Common myeloid progenitor, CD34-positive (primary cell): ENCODE measurements around the gene METTL1. TPM values are rescaled to one million over a fixed set of nuclear protein-coding genes. Genes with fewer than 3 reads are reported as not detected.
A peak's percentile ranks its signal among the peaks of the same experiment; 100 is the strongest.
"Not testable (repeated sequence)": the region's sequence is repeated elsewhere in the genome, so short reads cannot be mapped to it uniquely, and the experiment has no call there.

Experiments used
- CTCF ChIA-PET: fragments of 350-600 bp; sonication (Branson Sonifier 250); formaldehyde crosslinking; loops from one replicate; lab custom pipeline; 2021; ENCODE audit warnings: antibody characterized with exemption; lab: Charles Lee
- POLR2A ChIA-PET: fragments of 350-600 bp; sonication (Branson Sonifier 250); formaldehyde crosslinking; loops from one replicate; lab custom pipeline; 2021; ENCODE audit warnings: antibody characterized with exemption; lab: Charles Lee
- DNase-seq, 3 donors: peaks; one replicate each; pipeline versions ENCODE4 v3.0.0 to v3.0.0-alpha.2; 2013
- H3K27ac ChIP-seq, 2 experiments: 1 replicate in 1 of 2; 2 replicates in 1 of 2; pipeline ENCODE4 v1.7.0; 2013; ENCODE audit warnings: inconsistent platforms in 2 of 2, low read length in 2 of 2, mild to moderate bottlenecking in 2 of 2, low read depth in 1 of 2, moderate library complexity in 1 of 2; ENCODE audit not compliant: severe bottlenecking in 2 of 2, insufficient read depth in 1 of 2, poor library complexity in 1 of 2
- H3K27me3 ChIP-seq, 5 experiments: replicated peaks in 2 of 5; 1 replicate in 3 of 5; 2 replicates in 2 of 5; pipeline versions ENCODE4 v1.6.1 to v1.7.0; 2013; ENCODE audit warnings: low read length in 4 of 5, mild to moderate bottlenecking in 2 of 5, moderate library complexity in 2 of 5, inconsistent platforms in 1 of 5; ENCODE audit not compliant: insufficient read depth in 5 of 5, control insufficient read depth in 4 of 5
- H3K36me3 ChIP-seq, 4 experiments: 1 replicate in 2 of 4; 2 replicates in 2 of 4; pipeline versions ENCODE4 v1.6.1 to v1.7.0; 2013; ENCODE audit warnings: low read length in 3 of 4, control low read depth in 1 of 4, mild to moderate bottlenecking in 1 of 4; ENCODE audit not compliant: control insufficient read depth in 4 of 4, insufficient read depth in 4 of 4
- H3K4me1 ChIP-seq, 4 experiments: 1 replicate in 3 of 4; 2 replicates in 1 of 4; pipeline versions ENCODE4 v1.6.1 to v1.7.1; 2013; ENCODE audit warnings: low read length in 3 of 4, mild to moderate bottlenecking in 3 of 4, control low read depth in 1 of 4, inconsistent platforms in 1 of 4, moderate library complexity in 1 of 4; ENCODE audit not compliant: control insufficient read depth in 4 of 4, insufficient read depth in 4 of 4; ENCODE audit errors: control extremely low read depth in 1 of 4
- H3K4me3 ChIP-seq, 7 experiments: 1 replicate in 4 of 7; 2 replicates in 3 of 7; pipeline versions ENCODE4 v1.5.1 to v1.7.0; 2013; ENCODE audit warnings: mild to moderate bottlenecking in 7 of 7, low read length in 6 of 7, moderate library complexity in 6 of 7, inconsistent platforms in 2 of 7, low read depth in 2 of 7, control low read depth in 1 of 7; ENCODE audit not compliant: insufficient read depth in 4 of 7, control insufficient read depth in 1 of 7; ENCODE audit errors: extremely low read depth in 1 of 7
- H3K9me3 ChIP-seq, 5 experiments: 1 replicate in 4 of 5; 2 replicates in 1 of 5; pipeline versions ENCODE4 v1.6.1 to v1.7.1; 2013; ENCODE audit warnings: low read length in 4 of 5, mild to moderate bottlenecking in 2 of 5, inconsistent platforms in 1 of 5, low read depth in 1 of 5, moderate library complexity in 1 of 5; ENCODE audit not compliant: control insufficient read depth in 4 of 5, insufficient read depth in 2 of 5; ENCODE audit errors: control extremely low read depth in 1 of 5
- WGBS: methylation state at CpG from one replicate; pipeline ENCODE4 v1.1.5; 2013; ENCODE audit not compliant: insufficient coverage; 5-methylcytosine and 5-hydroxymethylcytosine counted together
- polyA plus RNA-seq: library from polyadenylated mRNA; unstranded; fragments of 120-200 nt; gene quantifications from one replicate; pipeline ENCODE4 v1.2.1, GENCODE V29; 2013

The METTL1 gene
- polyA plus RNA-seq, result 22.8 TPM

GRCh38 chr12:57771873-57772428 is at the start of gene METTL1:
METTL1 (minus strand) TSS chr12:57772105; CDS start chr12:57772083, 22 bp downstream.
- peak; percentile 97 to 99 (median 98) for DNase-seq
- CTCF ChIA-PET, result interaction anchor here (0.6 to 10.4 kb wide), 4 partner anchors 9 to 61 kb away, joined by 3 to 74 read pairs (median 6); partner anchors contain the start of gene TSFM
- POLR2A ChIA-PET, result interaction anchor here (0.8 to 1.5 kb wide), 4 partner anchors 11 to 20 kb away, joined by 3 to 8 read pairs (median 4); partner anchors contain the start of genes CDK4, MARCHF9 and TSFM
- peaks cover 2 to 23% (median 19%) of the 10 kb centered on the region in 4 experiments for H3K4me1 ChIP-seq
- H3K27ac ChIP-seq, result peak within 1 kb of the TSS; percentile 64 to 88
- peak within 1 kb of the TSS; percentile 86 to 96 (median 93) for H3K4me3 ChIP-seq
- H3K9me3 ChIP-seq, result no peaks in the 10 kb centered on the region
- peaks cover 5 to 25% (median 13%) of the 10 kb centered on the region in 4 experiments for H3K36me3 ChIP-seq
- H3K27me3 ChIP-seq, result peaks cover 0 to 9% (median 2%) of the 10 kb centered on the region in 5 experiments
- WGBS, result 0% methylated on average over 18 of the region's 28 CpGs

DNA sequence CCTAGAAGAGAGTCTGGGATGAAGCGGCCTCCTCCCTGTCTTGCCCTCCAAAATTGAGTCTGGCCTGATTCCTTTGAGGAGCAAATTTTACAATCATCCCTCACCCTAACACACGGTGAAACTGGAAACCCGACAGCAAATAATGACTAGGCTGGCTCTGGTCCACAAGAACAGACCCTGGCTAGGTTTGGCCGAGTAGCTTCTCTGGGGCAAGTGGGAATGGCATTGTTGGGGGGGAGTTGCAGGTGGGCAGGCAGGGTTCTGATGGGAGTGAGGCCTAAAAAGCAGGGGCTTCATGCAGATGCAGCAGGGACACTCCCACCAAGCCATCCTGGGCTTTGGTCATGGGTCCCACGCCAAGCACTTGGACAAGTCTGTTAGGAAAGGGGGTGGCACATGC is 49.1 kb upstream of the METTL1 start:
- not testable (repeated sequence) for H3K9me3 ChIP-seq, DNase-seq, H3K27me3 ChIP-seq, H3K27ac ChIP-seq, H3K4me3 ChIP-seq
- H3K4me1 ChIP-seq, result peaks cover 0 to 10% (median 3%) of the 10 kb centered on the region in 4 experiments
- CTCF ChIA-PET, result interaction anchor here (1.1 to 1.8 kb wide), 3 partner anchors 9 to 85 kb away, joined by 3 to 4 read pairs (median 3); no protein-coding TSS in a partner anchor
- POLR2A ChIA-PET, result interaction anchor here (1.1 kb wide), 1 partner anchor 11 kb away, joined by 3 read pairs; no protein-coding TSS in a partner anchor
- H3K36me3 ChIP-seq, result peaks cover 17 to 62% (median 60%) of the 10 kb centered on the region in 4 experiments
- WGBS, result 86% methylated on average over 1 of the region's 5 CpGs

DNA sequence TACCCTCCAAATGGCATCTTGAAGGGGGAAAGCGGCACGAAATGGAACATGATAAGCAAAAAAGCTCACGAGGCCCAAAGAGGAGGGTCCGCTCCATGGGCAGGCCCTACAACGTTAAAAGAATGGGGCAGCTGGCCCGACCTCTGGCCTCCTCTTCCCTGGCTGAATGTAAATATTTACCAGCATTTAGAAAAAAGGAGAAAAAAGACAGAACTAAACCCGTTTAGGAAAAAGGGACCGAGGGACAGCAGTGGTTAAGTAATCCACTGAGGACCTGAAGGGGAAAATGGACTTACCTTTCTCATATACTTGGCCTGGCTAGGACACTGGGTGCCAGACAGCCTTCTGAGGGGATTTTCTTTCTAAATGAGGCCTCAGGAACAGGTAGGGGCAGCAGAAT is 48.2 kb upstream of the METTL1 start:
- DNase-seq, H3K27me3 ChIP-seq, H3K27ac ChIP-seq, POLR2A ChIA-PET, H3K4me3 ChIP-seq, H3K9me3 ChIP-seq: not testable (repeated sequence)
- H3K36me3 ChIP-seq, result peaks cover 19 to 53% (median 52%) of the 10 kb centered on the region in 4 experiments
- CTCF ChIA-PET, result interaction anchor here (1.1 to 2.3 kb wide), 6 partner anchors 8 to 86 kb away, joined by 3 to 12 read pairs (median 4); no protein-coding TSS in a partner anchor
- H3K4me1 ChIP-seq, result peaks cover 0 to 10% (median 3%) of the 10 kb centered on the region in 4 experiments
- WGBS, result 98% methylated on average over 6 of the region's 8 CpGs

- H3K4me3 ChIP-seq, H3K27me3 ChIP-seq, H3K27ac ChIP-seq, H3K9me3 ChIP-seq, DNase-seq, POLR2A ChIA-PET: not testable (repeated sequence)
- H3K36me3 ChIP-seq, result peaks cover 12 to 36% (median 31%) of the 10 kb centered on the region in 4 experiments
- H3K4me1 ChIP-seq, result peaks cover 0 to 10% (median 3%) of the 10 kb centered on the region in 4 experiments
- CTCF ChIA-PET, result interaction anchor here (1.1 to 5.2 kb wide), 10 partner anchors 10 to 86 kb away, joined by 3 to 39 read pairs (median 4); partner anchors contain the start of gene TSFM
- WGBS, result 100% methylated on average over 1 of the region's 3 CpGs
These were observed 46.1 kb upstream of the METTL1 start for GRCh38 chr12:57817990-57818331.

DNA sequence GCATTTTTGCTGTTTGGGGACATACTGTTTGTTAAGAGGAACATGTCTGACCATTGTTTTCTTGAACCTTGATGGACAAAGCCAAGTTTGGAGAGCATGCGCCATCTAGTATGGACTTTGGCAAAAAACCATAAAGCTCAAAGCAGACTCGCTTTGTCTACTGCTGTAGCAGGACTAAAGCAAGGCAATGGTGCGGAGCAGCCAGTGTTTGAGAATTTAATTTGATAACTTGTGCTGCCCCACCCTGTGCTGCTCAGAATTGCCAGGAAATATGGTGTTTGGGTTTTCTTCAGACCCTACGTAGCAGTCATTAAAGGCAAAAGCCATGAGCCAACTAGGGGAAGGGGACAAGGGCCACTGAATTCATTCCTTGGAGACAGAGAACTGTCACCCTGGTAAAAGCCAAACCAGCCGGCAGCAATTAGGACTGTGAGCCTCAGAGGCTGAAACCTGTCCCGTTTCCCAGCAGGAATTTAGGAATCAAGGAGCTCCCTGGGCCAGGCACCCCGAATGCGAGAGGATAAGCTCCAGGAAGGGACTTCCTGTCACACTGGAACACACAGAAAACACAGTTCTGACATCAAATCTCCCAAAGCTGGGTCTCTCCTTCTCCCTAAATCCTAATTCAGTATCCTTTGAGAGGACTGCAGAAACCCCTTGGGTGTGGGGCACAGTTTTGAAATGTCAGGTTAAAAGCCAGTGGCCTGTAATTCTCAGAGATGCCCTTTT is 45.5 kb upstream of the METTL1 start:
- H3K36me3 ChIP-seq, result peaks cover 7 to 31% (median 26%) of the 10 kb centered on the region in 4 experiments
- no peak overlapping the region for H3K4me3 ChIP-seq
- ChIA-PET CTCF (interaction anchor here (0.9 to 5.2 kb wide), 9 partner anchors 7 to 86 kb away, joined by 3 to 39 read pairs (median 5); no protein-coding TSS in a partner anchor), POLR2A (no interaction called here)
- H3K9me3 ChIP-seq, result no peaks in the 10 kb centered on the region
- no peak overlapping the region for H3K27ac ChIP-seq
- no peaks in the 10 kb centered on the region for H3K27me3 ChIP-seq
- no peak for DNase-seq
- H3K4me1 ChIP-seq, result peaks cover 0 to 10% (median 3%) of the 10 kb centered on the region in 4 experiments
- 96% methylated on average over 8 of the region's 8 CpGs for WGBS

DNA sequence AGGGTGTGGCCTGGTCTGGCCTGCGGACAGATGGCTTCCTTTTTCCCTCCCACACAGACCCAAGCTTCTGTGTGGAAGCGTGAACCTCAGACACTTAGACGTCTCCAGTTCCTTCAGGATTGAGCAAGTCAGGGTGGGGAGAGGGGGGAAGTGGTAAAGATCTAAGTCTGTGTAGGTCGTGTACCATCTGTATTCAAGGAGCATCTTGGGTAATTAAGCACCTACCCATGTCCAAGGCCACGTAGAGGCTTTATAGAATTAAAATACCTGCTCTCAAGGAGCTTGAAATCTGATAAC is 44.9 kb upstream of the METTL1 start:
- H3K27me3 ChIP-seq, result no peaks in the 10 kb centered on the region
- DNase-seq, result no peak
- CTCF ChIA-PET, result interaction anchor here (0.9 to 5.2 kb wide), 7 partner anchors 8 to 87 kb away, joined by 3 to 39 read pairs (median 13); no protein-coding TSS in a partner anchor
- POLR2A ChIA-PET, result no interaction called here
- no peak overlapping the region for H3K4me3 ChIP-seq
- no peak overlapping the region for H3K27ac ChIP-seq
- no peaks in the 10 kb centered on the region for H3K9me3 ChIP-seq
- H3K36me3 ChIP-seq, result peaks cover 7 to 27% (median 20%) of the 10 kb centered on the region in 4 experiments
- peaks cover 0 to 10% (median 3%) of the 10 kb centered on the region in 4 experiments for H3K4me1 ChIP-seq
- no CpG with 5 or more reads among the region's 5 CpGs for WGBS
